H7 (cell line): Measurements from ENCODE around the gene CENPM. TPM values are rescaled to one million over a fixed set of nuclear protein-coding genes. Genes with fewer than 3 reads are reported as not detected.

ENCODE experiments used
- DNase-seq: peaks from one replicate; pipeline ENCODE4 v3.0.0; 2012
- H3K27me3 ChIP-seq: 2 replicates; pipeline ENCODE4 v1.6.0; 2011; ENCODE audit warnings: mild to moderate bottlenecking, low read length; ENCODE audit not compliant: control insufficient read depth, insufficient read depth
- H3K36me3 ChIP-seq: replicated peaks from 2 replicates; pipeline ENCODE4 v1.5.1; 2011; ENCODE audit warnings: low read length; ENCODE audit not compliant: control insufficient read depth, insufficient read depth
- H3K4me3 ChIP-seq: 2 replicates; pipeline ENCODE4 v1.5.1; 2011; ENCODE audit warnings: low read depth, mild to moderate bottlenecking, control low read depth, low read length, moderate library complexity; ENCODE audit not compliant: insufficient read depth
- total RNA-seq: library from RNA; depleted of rRNA; stranded (reverse); fragments of >200 nt; shearing (Covaris generic); gene quantifications from 2 replicates; pipeline ENCODE4 v1.2.3, GENCODE V29; 2014

Gene CENPM
- total RNA-seq, 1 experiment from 2014 or later, result 66.3 TPM

- DNase-seq, result peak; percentile 53
- no peak overlapping the region for H3K4me3 ChIP-seq
- peaks cover 63% of the 10 kb centered on the region for H3K27me3 ChIP-seq
- no peaks in the 10 kb centered on the region for H3K36me3 ChIP-seq
Measured at GRCh38 chr22:41916745-41917358, 30.1 kb downstream of the CENPM start.

GRCh38 chr22:41915786-41916493 lies 31.0 kb downstream of the CENPM start:
- DNase-seq, result peak; percentile 55
- Histone ChIP-seq H3K36me3 (no peaks in the 10 kb centered on the region), H3K27me3 (peaks cover 72% of the 10 kb centered on the region), H3K4me3 (peak overlapping the region; percentile 54)

GRCh38 chr22:41915035-41915785 lies 31.7 kb downstream of the CENPM start, which contains the start of gene SHISA8:
Gene SHISA8 (minus strand): TSS chr22:41915074. CDS start chr22:41914667, 407 bp downstream.
- H3K4me3 ChIP-seq, result peak within 1 kb of the TSS; percentile 54
- H3K27me3 ChIP-seq, result peaks cover 77% of the 10 kb centered on the region
- peak; percentile 82 for DNase-seq
- H3K36me3 ChIP-seq, result no peaks in the 10 kb centered on the region

GRCh38 chr22:41914611-41915034 lies 32.3 kb downstream of the CENPM start:
- Histone ChIP-seq H3K27me3 (peaks cover 82% of the 10 kb centered on the region), H3K4me3 (peak overlapping the region; percentile 54), H3K36me3 (no peaks in the 10 kb centered on the region)
- peak; percentile 91 for DNase-seq

GRCh38 chr22:41913842-41914534 lies 33.0 kb downstream of the CENPM start:
- Histone ChIP-seq H3K4me3 (peak overlapping the region; percentile 33), H3K36me3 (no peaks in the 10 kb centered on the region), H3K27me3 (peaks cover 85% of the 10 kb centered on the region)
- DNase-seq, result peak; percentile 92

DNA sequence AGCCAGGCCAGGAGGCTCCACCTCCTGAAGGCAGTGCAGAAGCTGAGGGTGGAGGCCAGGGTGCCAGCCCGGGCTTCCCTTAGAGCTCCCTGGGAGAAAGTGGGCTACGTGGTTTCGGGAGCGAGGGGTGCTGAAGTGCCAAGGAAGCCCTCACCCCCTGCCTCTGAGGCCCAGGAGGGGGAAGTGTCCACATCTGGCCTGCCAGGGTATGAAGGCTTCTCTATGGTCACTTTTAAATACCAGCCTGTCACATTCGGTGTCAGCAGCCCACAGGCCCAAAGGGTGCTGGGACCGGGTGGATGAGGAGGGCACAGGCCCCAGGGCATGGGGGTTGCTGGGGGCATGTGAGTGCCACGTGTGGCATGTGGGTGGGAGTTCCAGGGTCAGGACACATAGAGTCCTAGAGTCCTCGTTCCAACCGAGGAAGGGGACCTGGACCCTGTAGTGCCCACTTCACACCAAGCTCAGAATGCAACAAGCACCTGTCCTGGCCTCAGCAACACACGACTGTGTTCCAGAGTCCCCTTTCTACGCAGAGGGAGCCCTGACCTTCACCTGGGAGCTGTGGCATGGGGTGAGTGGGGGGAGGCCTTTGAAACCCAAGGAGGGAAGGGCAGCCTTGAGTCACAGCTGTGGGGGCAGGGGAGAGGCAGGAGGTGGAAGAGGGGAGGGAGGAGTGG lies 33.8 kb downstream of the CENPM start:
- DNase-seq, result no peak
- Histone ChIP-seq H3K4me3 (no peak overlapping the region), H3K36me3 (no peaks in the 10 kb centered on the region), H3K27me3 (peaks cover 89% of the 10 kb centered on the region)

DNA sequence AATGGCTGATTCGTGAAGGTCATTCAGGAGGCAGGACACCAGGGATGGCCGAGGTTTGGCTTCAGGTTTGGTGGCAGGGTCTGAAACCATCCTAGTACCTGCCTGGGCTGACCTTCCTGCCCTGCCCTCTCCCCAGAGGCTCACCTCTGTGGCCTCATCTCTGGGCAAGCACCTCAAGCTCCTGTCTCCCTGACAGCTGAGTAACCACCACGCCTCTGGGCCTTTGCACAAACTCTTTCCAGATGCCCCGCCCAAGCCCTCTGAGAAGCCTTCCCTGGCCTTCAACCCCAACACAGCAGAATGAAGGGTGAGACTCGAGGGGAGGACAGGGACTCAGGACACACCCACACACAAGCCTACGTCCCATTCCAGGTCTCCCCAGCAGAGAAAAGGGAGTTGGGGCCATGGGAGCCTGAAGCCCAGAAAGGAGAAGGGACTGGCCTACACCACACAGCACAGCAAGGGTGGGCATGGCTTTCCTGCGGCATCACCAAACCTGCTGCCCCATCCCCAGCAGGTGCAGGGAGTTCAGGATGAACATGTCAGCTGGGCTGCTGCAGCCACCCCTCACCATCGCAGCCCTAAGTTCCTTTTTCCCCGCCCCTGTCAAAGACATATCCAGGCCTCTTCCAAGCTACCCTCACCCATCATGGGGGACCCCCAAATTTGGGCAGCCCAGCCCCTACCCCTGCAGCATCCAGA lies 34.5 kb downstream of the CENPM start:
- peak; percentile 63 for DNase-seq
- H3K27me3 ChIP-seq, result peaks cover 85% of the 10 kb centered on the region
- peaks cover 3% of the 10 kb centered on the region for H3K36me3 ChIP-seq
- H3K4me3 ChIP-seq, result no peak overlapping the region

DNA sequence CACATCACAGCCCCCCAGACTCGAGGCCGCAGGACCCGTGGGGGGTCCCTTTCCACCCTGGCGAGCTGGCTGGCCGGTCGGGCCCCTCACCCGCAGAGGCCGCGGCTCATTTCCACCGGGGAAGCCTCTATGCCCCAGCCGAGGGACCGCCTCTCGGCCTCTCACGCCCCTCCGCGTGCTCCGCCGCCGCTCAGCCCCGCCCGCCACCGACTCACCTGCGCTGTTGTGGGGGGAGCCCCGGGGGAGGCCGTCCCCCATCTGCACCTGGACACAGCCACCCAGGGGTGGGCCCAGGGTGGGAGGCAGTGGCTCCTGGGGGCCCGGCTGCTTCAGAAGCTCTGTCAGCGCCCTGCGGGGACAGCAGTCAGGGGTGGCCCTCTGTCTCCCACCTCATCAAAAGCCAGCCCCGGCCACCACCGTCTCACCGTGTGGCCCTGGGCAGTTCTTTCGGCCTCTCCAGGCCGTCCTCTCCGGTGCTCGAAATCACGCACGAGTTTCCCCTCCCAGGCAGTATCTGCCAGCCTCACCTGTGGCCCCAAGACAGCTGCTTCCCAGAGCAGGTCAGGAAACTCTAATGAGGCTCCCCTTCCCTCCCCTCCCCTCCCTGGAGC lies 35.8 kb downstream of the CENPM start:
- Histone ChIP-seq H3K27me3 (peaks cover 76% of the 10 kb centered on the region), H3K36me3 (peaks cover 3% of the 10 kb centered on the region), H3K4me3 (no peak overlapping the region)
- DNase-seq, result peak; percentile 85

DNA sequence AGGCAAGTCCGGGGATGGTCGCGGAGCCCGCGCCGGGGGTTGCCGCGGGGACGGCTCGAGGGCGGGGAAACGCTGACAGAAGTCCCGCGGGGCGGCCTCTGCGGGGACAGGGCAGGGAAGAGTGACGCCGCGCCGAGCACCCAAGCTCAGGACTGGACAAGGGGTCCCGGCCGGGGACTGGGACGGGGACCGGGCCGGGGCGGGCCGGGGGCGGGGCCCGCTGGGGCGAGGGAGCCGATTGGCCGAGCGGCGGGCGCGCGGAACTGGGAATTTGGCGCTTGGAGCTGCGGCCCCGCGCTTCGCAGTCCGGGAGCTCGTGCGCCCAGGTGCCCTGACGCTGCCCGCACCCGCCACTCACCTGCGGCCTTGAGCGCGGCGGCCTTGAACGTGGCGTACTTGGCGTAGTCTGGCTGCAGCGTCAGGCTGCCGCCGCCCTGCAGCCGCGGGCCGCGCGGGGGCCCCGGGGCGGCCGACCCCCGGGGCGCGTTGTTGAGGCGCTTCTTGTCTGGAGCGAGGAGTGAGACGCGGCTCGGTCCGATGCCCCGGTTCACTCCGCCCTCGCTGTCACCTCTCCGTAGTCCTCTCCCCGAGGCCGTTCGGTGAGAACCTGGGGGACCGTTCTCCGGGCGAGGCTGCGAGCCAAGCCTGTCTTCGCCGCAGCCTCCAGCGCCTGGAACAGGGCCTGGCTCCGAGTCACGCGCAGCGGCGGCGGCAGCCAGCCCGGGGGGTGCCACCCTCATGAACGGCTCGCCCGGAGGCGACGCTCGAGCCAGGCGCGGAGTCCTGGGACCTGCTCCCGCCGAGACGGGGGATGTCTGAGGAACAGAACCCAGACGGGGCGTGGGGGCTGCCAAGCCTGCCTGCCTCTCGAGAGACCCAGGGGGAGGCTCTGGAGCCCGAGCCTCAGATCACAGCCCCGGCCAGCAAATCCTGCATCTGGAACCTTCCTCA lies 36.6 kb downstream of the CENPM start:
- Histone ChIP-seq H3K4me3 (peak overlapping the region; percentile 32), H3K27me3 (peaks cover 68% of the 10 kb centered on the region), H3K36me3 (peaks cover 9% of the 10 kb centered on the region)
- peak; percentile 98 for DNase-seq

- Histone ChIP-seq H3K27me3 (peaks cover 61% of the 10 kb centered on the region), H3K36me3 (peaks cover 16% of the 10 kb centered on the region), H3K4me3 (peak overlapping the region; percentile 32)
- DNase-seq, result peak; percentile 88
Measured at GRCh38 chr22:41909310-41910049, 37.5 kb downstream of the CENPM start.

GRCh38 chr22:41908411-41909309 lies 38.3 kb downstream of the CENPM start:
- no peak overlapping the region for H3K4me3 ChIP-seq
- peak; percentile 87 for DNase-seq
- peaks cover 53% of the 10 kb centered on the region for H3K27me3 ChIP-seq
- peaks cover 24% of the 10 kb centered on the region for H3K36me3 ChIP-seq
